HG03378 (cell line): Measurements from ENCODE around the gene MORN5.

ENCODE experiments used
- ATAC-seq: cut with Tn5 transposase; IDR thresholded peaks from one replicate; pipeline ENCODE4 v1.9.1; 2021; ENCODE audit warnings: mild to moderate bottlenecking, moderate library complexity; ENCODE audit not compliant: unreplicated experiment

Gene MORN5

GRCh38 chr9:122213589-122214413 lies 54.1 kb downstream of the MORN5 start:
- no peak for ATAC-seq

- no peak for ATAC-seq
Observed at GRCh38 chr9:122214507-122214906, 54.8 kb downstream of the MORN5 start.

DNA sequence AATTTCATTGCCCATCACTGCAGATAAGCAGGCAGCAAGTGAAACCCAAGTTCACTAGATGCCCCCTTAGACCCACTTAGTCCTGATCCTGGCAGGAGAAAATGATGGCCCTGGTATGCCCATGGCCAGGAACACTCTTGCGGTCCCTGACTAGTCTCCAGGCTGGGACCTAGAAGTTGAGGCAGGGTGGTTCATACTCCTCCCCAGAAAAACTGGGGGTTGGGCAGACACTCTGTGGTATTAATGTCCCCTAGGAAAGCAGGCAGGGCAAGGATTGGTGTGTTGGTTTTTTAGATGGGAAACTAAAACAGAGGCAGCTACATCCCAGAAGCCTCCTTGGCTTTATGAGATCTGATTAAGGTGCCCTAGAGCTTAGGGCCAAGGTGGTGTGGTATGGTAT lies 56.0 kb downstream of the MORN5 start:
- ATAC-seq: no peak

GRCh38 chr9:122216138-122216797 lies 56.6 kb downstream of the MORN5 start:
- ATAC-seq: no peak

GRCh38 chr9:122216798-122217418 lies 57.2 kb downstream of the MORN5 start:
- ATAC-seq: no peak

GRCh38 chr9:122217640-122218039 lies 57.9 kb downstream of the MORN5 start:
- ATAC-seq: no peak

DNA sequence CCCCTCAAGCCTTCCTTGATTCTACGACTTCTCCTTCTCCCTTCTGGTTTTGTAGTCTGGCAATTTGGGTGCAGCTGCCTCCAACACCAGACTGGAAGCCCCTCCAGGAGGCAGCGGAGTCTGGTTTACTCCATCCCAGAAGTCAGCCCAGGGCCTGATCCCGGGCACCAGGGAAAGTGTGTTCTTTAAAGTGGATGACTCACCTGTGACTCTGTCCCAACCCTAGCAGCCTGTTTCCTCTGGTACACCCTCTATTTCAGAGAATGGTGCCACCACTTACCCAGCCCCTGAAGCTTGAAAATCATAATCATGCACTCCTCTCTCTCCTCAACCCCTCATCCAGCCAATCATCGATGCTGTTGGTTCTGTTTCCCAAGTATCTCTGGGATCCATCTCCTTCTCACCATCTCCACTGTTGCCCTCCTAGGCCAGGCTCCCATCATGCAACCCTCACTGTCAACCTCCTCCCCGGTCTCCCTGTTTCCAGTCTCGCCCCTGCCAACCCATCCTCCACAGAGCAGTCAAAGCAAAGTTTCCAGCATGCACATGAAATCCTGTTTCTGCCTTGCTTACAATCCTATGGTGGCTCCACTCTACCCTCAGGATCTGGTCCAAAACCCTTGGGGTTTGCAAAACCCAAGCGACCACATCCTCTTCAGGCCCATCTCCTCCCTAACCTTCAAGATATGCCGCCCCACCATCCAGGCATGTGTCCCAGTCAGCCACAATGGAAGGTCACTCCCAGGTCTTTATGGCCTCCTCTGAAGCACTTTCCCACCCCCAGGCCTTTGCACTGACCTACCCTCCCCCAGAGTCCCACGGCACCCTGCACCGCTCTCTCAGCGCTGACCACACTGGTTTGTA lies 58.6 kb downstream of the MORN5 start:
- no peak for ATAC-seq

DNA sequence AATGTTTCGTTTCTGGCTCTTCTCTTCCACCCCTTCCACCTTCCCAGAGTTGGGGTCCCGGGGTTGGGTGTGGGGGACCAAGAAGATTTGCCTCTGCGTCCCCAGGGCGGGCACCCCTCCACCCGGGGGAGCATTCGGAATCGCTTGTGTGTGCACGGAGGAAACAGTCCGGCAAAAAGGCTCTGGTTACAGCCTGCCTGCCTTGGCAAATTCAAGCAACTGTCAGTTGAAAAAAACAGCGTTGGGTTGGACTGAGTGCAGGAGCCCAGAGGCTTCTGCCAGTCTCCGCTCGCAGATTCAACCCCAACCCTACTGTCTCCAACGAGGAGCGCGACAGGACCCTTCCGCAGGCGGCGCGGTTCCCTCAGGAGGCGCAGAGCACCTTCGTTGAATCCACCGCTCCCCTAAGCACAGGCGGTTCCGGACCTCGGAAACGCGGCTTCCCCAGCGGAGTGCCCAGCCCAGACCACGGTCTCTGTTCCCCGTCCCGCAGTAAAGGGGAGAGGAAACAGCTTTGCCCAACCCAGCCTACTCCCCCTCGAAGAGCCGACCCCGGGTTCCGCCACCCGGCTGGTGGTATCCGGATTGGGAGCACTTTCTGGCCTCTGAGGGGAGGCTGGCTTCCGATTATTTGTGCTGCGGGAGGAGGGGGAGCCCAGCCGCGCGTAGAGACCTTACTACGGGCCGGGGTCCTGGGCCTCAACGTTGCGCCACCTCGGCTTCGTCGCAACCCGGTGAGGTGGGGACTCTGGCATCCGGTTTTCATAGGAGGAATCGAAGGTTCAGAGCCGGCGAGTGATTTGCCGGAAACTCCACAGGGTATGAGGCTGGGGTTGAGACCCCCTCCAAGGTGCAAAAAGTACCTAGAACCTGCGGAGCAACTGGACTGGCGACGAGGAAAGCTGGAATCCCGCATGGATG lies 59.5 kb downstream of the MORN5 start:
- no peak for ATAC-seq

GRCh38 chr9:122219856-122220672 lies 60.4 kb downstream of the MORN5 start:
- no peak for ATAC-seq

DNA sequence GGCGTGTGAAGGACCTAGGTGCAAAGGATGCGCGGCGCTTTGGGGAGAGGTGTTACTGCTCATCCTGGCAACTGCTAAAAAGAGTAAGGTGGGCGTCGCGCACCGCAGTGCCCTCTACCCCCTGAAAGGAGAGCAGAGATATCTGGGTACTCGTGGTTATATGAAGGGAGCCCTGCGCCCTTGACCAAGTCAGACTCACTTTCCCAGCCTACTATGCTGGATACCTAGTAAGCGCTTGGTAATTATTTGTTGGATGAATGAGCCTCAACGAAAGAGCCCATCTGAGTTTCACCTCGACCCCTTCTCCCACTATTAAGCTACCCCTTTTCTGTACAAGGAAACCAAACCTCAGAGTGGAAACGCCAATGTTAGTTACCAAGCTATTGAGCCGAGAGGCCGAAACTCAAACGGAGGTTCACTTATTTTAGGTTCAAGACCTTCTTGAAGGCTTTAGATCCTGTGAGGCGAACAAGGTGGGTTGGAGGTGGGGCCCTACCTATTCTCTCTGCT lies 61.0 kb downstream of the MORN5 start:
- no peak for ATAC-seq

- no peak for ATAC-seq
Observed at GRCh38 chr9:122221183-122221811, 61.6 kb downstream of the MORN5 start.

- no peak for ATAC-seq
Observed at GRCh38 chr9:122222791-122223190, 63.1 kb downstream of the MORN5 start.

- ATAC-seq: no peak
Observed at GRCh38 chr9:122223435-122223834, 63.7 kb downstream of the MORN5 start.

DNA sequence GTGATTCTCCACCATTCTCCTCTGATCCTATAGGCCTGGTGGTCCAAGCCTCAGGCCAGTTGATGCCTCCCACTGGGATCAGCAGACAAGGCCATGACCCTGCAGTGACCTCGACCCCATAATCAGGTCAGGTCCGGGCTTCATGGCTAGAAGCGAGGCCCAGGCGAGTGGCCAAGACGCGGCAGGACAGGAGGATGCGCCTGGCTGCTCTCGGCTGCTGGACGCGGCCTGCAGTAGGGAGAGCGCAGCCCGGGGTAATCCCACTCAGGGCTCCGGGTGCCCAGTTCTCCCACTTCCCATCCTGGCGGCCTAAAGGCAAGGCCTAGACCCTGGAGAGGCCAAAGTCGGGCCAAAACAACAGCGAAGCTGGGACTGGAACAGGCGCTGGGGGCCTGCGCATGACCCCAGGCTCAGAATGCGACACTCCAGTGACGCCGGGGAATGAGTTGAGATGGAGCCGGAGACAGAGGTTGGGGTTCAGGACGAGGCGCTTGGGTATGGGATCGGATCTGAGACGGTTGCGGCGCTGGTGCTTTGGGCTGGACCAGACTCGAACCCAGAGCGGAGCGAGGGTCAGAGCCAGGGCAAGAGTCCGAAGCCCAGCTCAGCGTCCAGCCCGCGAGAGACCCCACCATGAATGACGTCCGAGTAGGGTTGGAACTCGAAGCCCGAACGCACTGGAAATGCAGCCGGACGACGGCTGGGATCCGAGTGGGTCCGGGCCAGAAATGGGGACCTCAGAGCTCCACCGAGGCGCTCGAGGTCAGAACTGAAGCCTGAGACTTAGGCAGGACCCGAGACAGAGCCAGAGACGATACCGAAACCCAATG lies 65.8 kb downstream of the MORN5 start:
- no peak for ATAC-seq

- ATAC-seq: no peak
Observed at GRCh38 chr9:122226142-122226757, 66.5 kb downstream of the MORN5 start.

DNA sequence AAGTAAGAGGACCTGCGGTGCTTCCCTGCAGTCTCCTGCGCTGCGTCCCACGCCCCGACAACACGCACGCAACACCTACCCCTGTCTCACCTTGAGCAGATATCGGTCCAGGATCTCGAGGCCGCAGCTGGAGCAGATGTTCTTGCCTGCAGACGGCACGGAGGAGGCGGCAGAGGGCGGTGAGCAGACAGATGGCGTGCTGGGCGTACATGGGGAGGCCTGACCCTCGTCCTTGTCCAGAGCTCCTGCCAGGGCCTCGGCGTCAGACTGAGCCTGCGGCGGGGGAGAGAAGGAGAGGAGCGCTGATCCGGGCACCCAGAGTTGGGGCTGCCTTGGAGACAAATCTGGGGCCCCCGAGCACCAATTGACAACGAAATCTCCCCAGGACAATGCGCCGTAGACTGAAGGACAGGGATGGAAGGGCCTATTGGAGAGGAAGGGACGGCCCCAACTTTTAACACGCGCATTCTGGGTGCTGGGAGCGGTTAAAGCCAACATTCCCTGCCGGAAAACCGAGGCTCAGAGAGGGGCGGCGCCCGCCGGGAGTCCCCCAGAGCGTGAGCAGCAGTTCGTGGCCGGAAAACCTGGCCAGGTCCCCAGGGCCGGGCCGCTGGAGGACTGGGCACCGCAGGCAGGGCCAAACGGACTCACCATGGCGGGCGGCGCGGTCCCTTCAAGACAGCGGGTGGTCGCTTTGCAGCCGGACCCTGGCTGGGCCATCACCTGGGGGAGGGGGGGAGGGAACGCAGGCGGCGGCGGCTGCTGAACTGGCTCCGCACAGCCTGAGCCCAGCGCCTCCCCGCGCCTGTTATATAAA lies 67.3 kb downstream of the MORN5 start:
- ATAC-seq: no peak
